ENCODE results near the gene DLGAP1. TPM values are rescaled to one million over a fixed set of nuclear protein-coding genes. Genes with fewer than 3 reads are reported as not detected.

The DLGAP1 gene
- total RNA-seq, 1 donor from 2014 or later = 3.7 TPM

- H3K36me3 Mint-ChIP-seq = no peaks in the 10 kb centered on the region
- no peaks in the 10 kb centered on the region for H3K27me3 Mint-ChIP-seq
- no peak overlapping the region for H3K4me3 Mint-ChIP-seq
- no peaks in the 10 kb centered on the region for H3K4me1 Mint-ChIP-seq (ENCODE audit: unreplicated experiment)
- no peak for DNase-seq (ENCODE audit: extremely low spot score, unreplicated experiment)
- TF ChIP-seq CTCF (conservative IDR thresholded peaks at IDR 0.05) = no peak
- H3K27ac Mint-ChIP-seq = no peak overlapping the region
- no peaks in the 10 kb centered on the region for H3K9me3 Mint-ChIP-seq
These were observed 69.2 kb downstream of the DLGAP1 start for GRCh38 chr18:4385876-4386275.

DNA sequence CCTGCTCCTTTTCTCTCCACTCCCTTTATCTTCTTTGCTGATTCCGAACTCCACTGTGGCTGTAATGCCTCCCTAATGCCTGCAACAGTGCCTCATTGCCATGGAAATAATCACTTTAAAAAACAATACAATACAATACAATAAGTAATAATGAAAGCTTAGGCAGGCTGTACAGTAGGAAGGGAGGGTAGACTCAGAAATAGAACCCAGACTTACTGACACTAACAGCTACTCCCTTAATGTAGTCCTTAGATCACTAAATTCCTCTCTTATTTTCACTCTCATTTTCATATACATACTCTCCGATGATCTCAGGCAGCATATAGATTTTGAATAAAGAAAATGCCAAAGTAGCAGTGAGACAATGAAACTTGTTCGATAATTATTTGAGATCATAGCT lies 70.2 kb downstream of the DLGAP1 start:
- Mint-ChIP-seq H3K36me3 (no peaks in the 10 kb centered on the region), H3K27ac (no peak overlapping the region), H3K4me3 (no peak overlapping the region), H3K4me1 (ENCODE audit: unreplicated experiment) (no peaks in the 10 kb centered on the region), H3K27me3 (no peaks in the 10 kb centered on the region), H3K9me3 (no peaks in the 10 kb centered on the region)
- TF ChIP-seq CTCF (conservative IDR thresholded peaks at IDR 0.05) = no peak
- DNase-seq (ENCODE audit: extremely low spot score, unreplicated experiment) = no peak

DNA sequence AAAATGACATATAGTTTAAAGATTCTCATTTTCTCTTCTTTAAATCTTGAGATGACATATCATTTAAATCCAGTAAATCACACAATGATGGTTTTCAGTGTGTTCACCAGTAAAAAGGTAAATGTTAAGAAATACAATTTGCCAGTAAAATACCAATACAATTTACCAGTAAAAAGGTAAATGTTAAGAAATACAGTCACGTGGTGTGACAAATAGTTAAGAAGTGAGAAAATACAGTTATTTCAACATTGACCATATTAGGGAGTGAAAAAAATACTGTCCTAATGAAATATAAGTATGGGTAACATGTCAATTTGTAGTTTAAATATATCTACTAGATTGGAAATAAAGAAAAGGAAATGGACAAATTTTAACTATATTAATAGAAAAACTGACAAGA lies 80.5 kb downstream of the DLGAP1 start:
- no peaks in the 10 kb centered on the region for H3K4me1 Mint-ChIP-seq (ENCODE audit: unreplicated experiment)
- no peak overlapping the region for H3K4me3 Mint-ChIP-seq
- H3K27me3 Mint-ChIP-seq = no peaks in the 10 kb centered on the region
- H3K9me3 Mint-ChIP-seq = no peaks in the 10 kb centered on the region
- no peak for TF ChIP-seq CTCF (conservative IDR thresholded peaks at IDR 0.05)
- no peak overlapping the region for H3K27ac Mint-ChIP-seq
- H3K36me3 Mint-ChIP-seq = no peaks in the 10 kb centered on the region
- DNase-seq (ENCODE audit: extremely low spot score, unreplicated experiment) = no peak

GRCh38 chr18:4369705-4370104 lies 85.4 kb downstream of the DLGAP1 start:
- H3K36me3 Mint-ChIP-seq = no peaks in the 10 kb centered on the region
- no peaks in the 10 kb centered on the region for H3K27me3 Mint-ChIP-seq
- no peaks in the 10 kb centered on the region for H3K9me3 Mint-ChIP-seq
- no peak overlapping the region for H3K4me3 Mint-ChIP-seq
- H3K4me1 Mint-ChIP-seq (ENCODE audit: unreplicated experiment) = no peaks in the 10 kb centered on the region
- TF ChIP-seq CTCF (conservative IDR thresholded peaks at IDR 0.05) = no peak
- no peak overlapping the region for H3K27ac Mint-ChIP-seq
- DNase-seq (ENCODE audit: extremely low spot score, unreplicated experiment) = no peak

GRCh38 chr18:4360221-4360715 lies 94.8 kb downstream of the DLGAP1 start:
- no peaks in the 10 kb centered on the region for H3K4me1 Mint-ChIP-seq (ENCODE audit: unreplicated experiment)
- TF ChIP-seq CTCF (conservative IDR thresholded peaks at IDR 0.05) = no peak
- DNase-seq (ENCODE audit: extremely low spot score, unreplicated experiment) = no peak
- no peaks in the 10 kb centered on the region for H3K9me3 Mint-ChIP-seq
- H3K4me3 Mint-ChIP-seq = no peak overlapping the region
- H3K36me3 Mint-ChIP-seq = no peaks in the 10 kb centered on the region
- H3K27me3 Mint-ChIP-seq = no peaks in the 10 kb centered on the region
- no peak overlapping the region for H3K27ac Mint-ChIP-seq

GRCh38 chr18:4358618-4359017 lies 96.5 kb downstream of the DLGAP1 start:
- H3K36me3 Mint-ChIP-seq = no peaks in the 10 kb centered on the region
- no peaks in the 10 kb centered on the region for H3K9me3 Mint-ChIP-seq
- TF ChIP-seq CTCF (conservative IDR thresholded peaks at IDR 0.05) = no peak
- no peaks in the 10 kb centered on the region for H3K4me1 Mint-ChIP-seq (ENCODE audit: unreplicated experiment)
- no peak overlapping the region for H3K27ac Mint-ChIP-seq
- H3K27me3 Mint-ChIP-seq = peaks cover 9% of the 10 kb centered on the region
- H3K4me3 Mint-ChIP-seq = no peak overlapping the region
- no peak for DNase-seq (ENCODE audit: extremely low spot score, unreplicated experiment)

Measured in type B pancreatic cell (in vitro differentiated cells).